ENCODE data around the gene PKNOX2. TPM values are rescaled to one million over a fixed set of nuclear protein-coding genes. Genes with fewer than 3 reads are reported as not detected.

PKNOX2 gene
- total RNA-seq, 1 donor from 2014 or later, result 2.6 TPM

DNA sequence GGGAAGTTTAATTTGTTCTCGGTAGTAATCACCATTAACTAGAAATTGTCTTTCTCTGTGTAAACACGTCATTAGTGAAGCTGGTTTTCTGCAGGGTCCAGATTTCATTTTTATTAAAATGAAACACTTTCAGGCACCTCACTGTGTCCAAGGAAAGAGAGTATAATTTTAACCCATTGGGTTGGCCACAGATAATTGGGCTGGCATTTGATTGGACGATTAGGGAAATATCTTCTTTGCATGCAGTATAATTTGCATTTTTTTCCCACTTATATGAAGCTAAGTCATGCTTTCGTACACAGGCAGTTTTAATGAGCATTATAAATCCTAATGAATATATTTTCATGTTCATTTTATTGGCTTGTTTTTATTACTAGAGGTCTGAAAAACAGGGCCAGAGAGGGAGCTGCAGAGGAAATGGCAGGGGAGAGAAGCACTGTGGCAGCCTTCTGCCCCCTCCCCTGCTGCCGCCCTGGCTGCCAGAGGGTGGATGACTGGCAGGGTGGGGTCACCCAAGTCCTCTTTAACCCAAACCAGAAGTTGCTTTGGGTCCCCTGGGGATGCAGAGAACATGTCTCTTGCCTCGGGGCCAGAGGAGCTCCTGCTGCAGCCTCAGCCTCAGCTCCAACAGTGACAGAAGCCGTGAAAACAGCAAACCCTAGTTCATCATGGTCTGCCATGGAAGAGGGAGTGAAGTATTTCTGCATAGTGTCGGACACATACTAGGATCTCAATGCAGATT, 93.9 kb downstream of the PKNOX2 start:
- no peak for DNase-seq (ENCODE audit: low spot score)

DNA sequence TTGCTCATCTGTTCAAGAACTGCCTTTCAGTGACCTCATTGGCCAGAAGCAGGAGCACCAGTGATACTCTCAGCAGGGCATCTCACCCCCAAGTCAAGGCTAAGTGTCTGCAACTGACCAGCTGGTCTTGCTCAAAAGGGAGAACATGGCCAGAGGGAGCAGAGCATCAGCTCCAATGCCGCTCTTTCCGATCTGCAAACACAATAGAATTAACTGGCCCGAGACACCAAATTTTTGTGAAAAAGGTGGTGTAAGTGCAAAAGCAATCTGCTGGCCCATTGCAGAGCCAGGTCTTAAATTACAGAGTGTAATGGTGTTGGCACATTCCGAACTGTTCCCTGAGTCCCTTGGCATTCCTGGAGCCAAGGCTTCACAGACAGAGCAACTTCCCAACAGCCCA, 97.0 kb downstream of the PKNOX2 start:
- DNase-seq (ENCODE audit: low spot score), result no peak

DNA sequence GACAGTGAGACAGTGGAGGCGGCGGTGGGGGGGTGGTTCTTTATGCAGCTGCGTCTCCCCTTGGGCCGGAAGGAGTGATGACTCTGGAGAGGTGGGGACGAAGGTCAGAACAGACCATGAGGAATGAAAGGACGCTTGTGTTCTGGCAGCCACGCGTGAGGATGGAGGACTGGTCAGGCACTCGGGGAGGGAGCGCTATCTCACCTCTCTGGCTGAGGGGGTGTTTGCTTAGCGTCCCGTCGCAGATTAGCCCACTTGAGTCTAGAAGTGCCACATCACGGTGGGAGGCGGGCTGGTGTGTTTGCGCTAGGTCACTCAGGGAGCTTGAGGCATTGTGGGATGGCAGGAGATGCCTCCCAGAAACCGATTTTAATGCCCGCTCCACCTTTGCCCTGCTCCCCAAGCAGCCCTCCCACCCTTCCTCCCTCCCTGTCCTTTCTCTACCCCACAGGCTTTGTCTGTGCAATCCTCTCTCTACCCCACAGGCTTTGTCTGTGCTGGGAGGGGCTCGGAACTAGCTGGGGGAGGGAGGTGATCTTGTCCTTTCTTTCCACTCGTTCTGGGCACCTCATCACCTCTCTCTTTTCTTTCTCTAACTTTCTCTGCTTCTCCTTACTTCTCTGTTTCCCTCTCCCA, 97.8 kb downstream of the PKNOX2 start:
- DNase-seq (ENCODE audit: low spot score), result no peak

GRCh38 chr11:125262830-125263218, 98.3 kb downstream of the PKNOX2 start:
- no peak for DNase-seq (ENCODE audit: low spot score)

GRCh38 chr11:125263268-125263790, 98.8 kb downstream of the PKNOX2 start:
- DNase-seq (ENCODE audit: low spot score), result no peak

DNA sequence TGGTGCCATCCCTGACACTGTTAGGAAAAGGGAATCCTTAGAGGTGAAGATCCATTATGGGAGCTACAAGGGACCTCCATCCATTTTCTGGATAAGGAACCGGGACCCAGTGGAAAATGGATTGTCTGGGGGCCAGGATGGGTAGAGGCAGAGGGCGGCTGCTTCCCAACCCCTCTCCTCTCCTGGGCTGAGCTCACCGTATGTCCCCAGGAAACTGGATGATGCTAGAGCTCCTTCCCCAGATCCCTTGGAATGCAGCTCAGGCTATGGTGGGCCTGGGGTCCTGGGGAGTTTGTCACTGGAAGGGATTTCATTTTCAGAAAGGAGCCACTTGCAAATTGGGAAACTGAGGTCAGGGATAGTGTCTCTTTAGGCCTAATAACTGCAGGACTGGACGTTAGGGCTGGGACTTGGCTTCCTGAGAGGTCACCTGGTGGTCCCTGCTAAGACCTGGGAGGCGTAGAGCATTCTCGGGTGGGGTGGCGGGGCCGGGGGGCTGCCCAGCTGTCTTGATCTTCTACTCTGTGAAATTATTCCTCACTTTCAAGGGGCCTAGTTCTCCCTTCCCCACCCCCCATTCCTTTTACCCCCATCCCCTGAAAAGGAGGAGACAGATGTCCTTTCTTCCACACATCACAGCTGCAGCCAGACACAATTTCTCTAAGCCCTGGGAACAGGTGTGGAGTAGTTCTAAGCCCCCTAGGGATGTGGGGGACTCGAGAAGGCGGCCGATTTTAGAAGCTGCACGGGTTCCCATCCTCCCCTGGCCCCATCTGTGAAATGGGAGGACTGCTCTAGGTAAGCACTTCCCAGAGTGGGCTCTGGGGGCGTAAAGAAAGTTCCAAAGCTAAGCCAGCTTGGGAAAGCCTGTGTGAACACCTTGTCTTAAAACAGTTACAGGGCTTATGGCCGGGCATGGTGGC, 99.8 kb downstream of the PKNOX2 start:
- DNase-seq (ENCODE audit: low spot score), result no peak

DNA sequence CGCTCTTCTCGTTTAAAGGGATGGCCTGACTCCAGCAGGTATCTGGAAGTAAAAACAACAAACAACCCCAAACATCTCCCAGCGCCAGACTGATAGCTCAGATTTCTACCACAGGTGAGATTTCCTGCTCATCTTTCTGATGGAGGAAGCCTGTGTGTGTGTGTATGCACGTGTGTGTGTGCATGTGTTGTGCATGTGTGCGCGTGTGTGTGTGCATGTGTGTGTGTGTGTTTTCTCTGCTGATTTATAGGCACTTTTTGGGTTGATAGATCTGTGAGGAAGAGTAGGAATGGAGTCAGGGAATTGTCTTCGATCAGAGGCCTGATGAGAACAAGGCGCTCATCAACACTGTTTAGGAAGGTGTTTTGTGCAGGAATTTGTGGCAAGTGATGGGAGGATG, 103.0 kb downstream of the PKNOX2 start:
- DNase-seq (ENCODE audit: low spot score), result no peak

DNA sequence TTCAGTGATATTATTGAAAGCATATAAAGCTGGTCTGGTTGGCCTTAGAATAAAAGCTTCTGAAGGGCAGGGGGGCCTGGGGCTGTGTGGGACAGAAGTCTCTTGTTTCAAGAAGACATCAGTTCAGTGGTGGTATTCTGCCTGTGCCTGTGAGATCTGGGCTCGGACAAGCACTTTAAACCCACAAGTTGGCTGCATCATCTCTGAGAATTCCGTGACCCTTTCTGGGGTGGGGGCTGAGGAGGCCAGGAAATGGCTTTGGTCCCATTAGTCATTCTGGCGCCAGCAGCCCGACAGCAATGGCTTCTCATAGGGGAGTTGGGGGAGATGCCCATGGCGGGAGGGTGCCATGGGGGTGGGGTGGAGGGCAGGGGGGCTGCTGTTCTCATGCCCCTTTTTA, 104.1 kb downstream of the PKNOX2 start:
- DNase-seq (ENCODE audit: low spot score), result no peak

DNA sequence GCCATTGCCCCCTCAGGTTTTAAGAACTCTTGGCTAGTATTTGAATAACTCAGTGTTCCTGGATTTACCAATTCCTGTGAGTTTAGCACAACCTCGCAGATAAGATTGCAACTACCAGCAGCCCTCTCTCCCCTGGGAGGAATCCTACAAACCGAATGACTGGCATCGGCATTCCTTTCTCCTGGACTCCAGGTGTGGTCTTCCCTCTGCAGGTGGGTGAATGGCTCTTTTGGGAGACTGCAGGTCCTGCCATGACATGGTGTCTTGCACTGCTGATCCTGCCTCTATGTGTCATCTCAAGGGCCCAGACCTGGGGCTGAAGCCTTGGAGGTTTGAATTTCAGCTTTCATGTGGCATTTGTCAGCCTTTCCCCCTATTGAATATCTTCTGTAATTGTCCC, 105.6 kb downstream of the PKNOX2 start:
- no peak for DNase-seq (ENCODE audit: low spot score)

DNA sequence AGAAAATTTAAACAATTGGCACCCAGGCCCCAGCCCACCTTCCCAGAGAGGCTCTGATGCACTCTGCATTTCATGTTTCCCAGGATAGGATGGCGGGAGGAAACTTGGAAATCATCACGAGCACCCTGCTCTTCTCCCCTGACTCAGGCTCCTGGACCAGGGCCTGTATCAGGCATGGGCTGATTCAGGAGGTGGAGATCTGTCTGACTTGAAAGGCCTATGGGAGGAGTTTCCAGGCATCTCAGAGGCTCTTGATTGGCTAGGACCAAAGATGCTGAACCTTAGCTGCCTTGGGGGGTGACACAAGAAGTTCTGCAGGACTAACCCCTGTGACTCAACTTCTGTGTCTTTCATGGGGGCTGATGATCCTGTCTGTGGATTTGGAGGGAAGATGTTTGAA, 106.2 kb downstream of the PKNOX2 start:
- no peak for DNase-seq (ENCODE audit: low spot score)

GRCh38 chr11:125271483-125272091, 107.0 kb downstream of the PKNOX2 start:
- DNase-seq (ENCODE audit: low spot score), result no peak

GRCh38 chr11:125272092-125272491, 107.5 kb downstream of the PKNOX2 start:
- DNase-seq (ENCODE audit: low spot score), result no peak

DNA sequence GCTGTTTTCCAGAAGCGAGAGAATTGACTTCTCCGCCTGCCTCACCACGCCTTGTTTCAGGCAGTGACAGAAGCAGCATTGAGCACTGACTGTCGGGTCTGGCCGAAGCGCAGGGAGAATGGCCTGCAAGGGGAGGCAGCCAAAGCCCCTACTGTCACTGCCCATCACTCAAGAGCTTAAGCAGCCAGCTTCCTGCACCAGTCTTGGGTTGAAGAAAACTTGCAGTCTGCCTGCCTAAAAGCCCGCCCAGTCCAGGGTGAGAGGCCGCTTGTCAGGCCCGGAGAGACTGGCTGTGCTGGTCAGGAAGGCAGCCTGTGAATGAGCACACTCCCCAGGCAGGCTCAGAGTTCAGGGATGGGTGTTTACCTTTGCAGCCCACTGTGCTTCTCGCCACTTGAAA, 108.3 kb downstream of the PKNOX2 start:
- no peak for DNase-seq (ENCODE audit: low spot score)

- no peak for DNase-seq (ENCODE audit: low spot score)
Observed at GRCh38 chr11:125273519-125274000, 109.0 kb downstream of the PKNOX2 start.

- DNase-seq (ENCODE audit: low spot score), result no peak
Observed at GRCh38 chr11:125274309-125274708, 109.8 kb downstream of the PKNOX2 start.

DNA sequence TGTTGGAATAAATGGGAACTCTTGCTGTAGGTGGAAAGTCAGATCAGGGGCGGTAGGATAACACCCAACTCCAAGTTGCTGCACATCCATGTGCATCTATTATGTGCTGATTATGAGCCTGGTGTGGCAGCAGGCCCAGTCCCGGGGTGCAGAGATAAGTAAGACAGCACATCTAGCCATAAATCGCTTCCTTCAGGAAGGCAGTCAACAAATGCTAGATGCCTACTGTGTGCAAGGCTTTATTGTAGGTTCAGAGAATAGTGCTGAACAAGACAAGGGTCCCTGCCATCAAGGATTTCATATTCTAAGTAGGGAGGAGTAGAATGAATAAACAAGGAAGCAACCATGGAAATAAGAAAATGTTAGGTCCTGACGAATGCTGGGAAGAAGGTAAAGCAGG, 110.2 kb downstream of the PKNOX2 start:
- DNase-seq (ENCODE audit: low spot score), result no peak

DNA sequence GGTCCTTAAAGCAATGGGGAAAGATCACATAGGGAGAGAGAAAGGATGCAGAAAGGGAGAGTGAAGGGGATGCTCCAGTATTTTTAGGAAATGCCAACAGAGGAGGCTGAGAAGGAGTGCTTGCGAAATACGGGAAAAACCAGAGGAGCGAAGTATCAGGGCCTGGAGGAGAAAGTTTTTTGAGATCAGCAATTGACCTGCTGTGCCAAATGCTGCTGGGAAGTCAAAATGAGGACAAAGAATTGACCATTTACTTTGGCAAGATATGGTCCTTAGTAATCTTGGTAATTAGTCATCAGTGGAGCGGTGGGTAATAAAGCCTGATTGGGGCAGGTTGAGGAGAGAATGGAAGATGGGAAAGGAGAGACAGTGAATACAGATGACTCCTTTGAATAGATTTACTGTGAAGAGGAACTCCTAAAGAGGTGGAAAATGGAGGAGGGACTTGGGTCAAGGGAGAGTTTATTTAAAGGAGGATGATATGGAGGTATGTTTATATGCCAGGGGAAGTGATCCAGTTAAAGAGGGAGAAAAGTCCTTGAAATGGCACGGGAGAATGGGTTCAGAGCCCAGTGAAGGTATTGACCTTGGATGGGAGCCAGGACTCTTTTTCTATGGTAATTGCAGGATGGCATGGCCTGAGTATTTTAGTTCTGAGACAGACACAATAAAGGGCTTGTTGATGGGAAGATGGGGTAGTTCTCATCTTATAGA, 111.5 kb downstream of the PKNOX2 start:
- DNase-seq (ENCODE audit: low spot score), result no peak

GRCh38 chr11:125276619-125276976, 112.0 kb downstream of the PKNOX2 start:
- no peak for DNase-seq (ENCODE audit: low spot score)

DNA sequence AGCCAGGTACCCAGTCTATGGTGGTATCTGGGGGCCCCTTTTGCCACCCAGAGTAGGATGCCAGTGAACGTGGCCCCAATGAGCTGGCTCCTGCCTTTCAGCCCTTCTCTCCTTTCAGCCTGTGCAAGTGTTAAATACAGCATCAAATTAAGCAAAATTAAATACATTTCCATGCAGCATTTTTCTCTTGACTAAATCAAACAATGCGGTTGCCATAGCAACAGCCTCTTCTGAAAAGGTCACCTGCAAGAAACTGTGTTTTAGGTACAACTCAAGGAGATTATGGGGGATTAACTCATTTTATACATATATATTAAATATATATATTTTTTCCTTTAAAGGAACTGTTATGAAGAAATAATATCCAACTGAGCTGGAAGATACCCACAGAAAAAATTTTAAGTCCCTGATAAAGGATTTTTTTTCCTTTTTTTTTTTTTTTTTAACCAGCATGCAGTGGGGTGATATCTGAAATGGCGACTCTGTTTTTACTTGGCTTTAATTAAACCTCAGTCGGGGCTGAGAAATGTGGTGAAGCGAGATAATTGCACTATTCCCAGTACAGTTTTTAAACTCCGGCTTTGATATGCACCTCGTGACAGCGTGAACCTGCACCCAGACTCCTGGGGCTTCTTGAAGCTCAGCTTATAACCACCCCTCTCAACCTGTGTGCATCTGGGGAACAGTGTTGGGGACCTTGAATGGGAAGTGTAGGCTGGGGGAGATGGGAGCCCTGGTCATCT, 115.3 kb downstream of the PKNOX2 start:
- no peak for DNase-seq (ENCODE audit: low spot score)

- peak; percentile 77 for DNase-seq (ENCODE audit: low spot score)
Observed at GRCh38 chr11:125280646-125281045, 116.1 kb downstream of the PKNOX2 start.
